Measurements from ENCODE around the gene CIROP.
"Not testable (repeated sequence)": the region's sequence is repeated elsewhere in the genome, so short reads cannot be mapped to it uniquely, and the experiment has no call there.

CIROP gene

GRCh38 chr14:23113431-23114119 lies 8.8 kb upstream of the CIROP start:
- DNase-seq: no peak

GRCh38 chr14:23112359-23113178 lies 7.8 kb upstream of the CIROP start:
- DNase-seq: no peak

- no peak for DNase-seq
Observed at GRCh38 chr14:23110579-23111365, 6.0 kb upstream of the CIROP start.

- DNase-seq: no peak
Observed at GRCh38 chr14:23109769-23110168, 5.0 kb upstream of the CIROP start.

- not testable (repeated sequence) for DNase-seq
Observed at GRCh38 chr14:23108169-23108568, 3.4 kb upstream of the CIROP start.

- DNase-seq: not testable (repeated sequence)
Observed at GRCh38 chr14:23107620-23108019, 2.8 kb upstream of the CIROP start.

GRCh38 chr14:23106747-23107045 lies 1.9 kb upstream of the CIROP start:
- DNase-seq: no peak

GRCh38 chr14:23105348-23105824 lies 597 bp upstream of the CIROP start:
- no peak for DNase-seq

GRCh38 chr14:23104070-23104590 lies 659 bp downstream of the CIROP start:
- no peak for DNase-seq

- DNase-seq: no peak
Observed at GRCh38 chr14:23103581-23103980, 1.2 kb downstream of the CIROP start.

- DNase-seq: no peak
Observed at GRCh38 chr14:23102801-23103200, 2.0 kb downstream of the CIROP start.

- DNase-seq: no peak
Observed at GRCh38 chr14:23101986-23102625, 2.7 kb downstream of the CIROP start.

GRCh38 chr14:23101213-23101970 lies 3.4 kb downstream of the CIROP start:
- DNase-seq: no peak

GRCh38 chr14:23099212-23099861 lies 5.5 kb downstream of the CIROP start:
- DNase-seq: no peak

GRCh38 chr14:23097786-23098185 lies 7.0 kb downstream of the CIROP start:
- no peak for DNase-seq

GRCh38 chr14:23095196-23096108 lies 9.3 kb downstream of the CIROP start, which contains the start of gene C14orf119:
TSS of gene C14orf119 (plus strand) at chr14:23095505. CDS start at chr14:23097659, 2,154 bp downstream.
- peak; percentile 99 for DNase-seq

- no peak for DNase-seq
Observed at GRCh38 chr14:23094666-23095195, 10.1 kb downstream of the CIROP start, which contains the start of gene ACIN1. TSS of gene ACIN1 (minus strand) at chr14:23095136. CDS start at chr14:23095112, 24 bp downstream.

GRCh38 chr14:23093991-23094665 lies 10.7 kb downstream of the CIROP start:
- DNase-seq: peak; percentile 75

- DNase-seq: no peak
Observed at GRCh38 chr14:23093526-23093925, 11.3 kb downstream of the CIROP start.

Data from activated naive CD4-positive, alpha-beta T cell treated with anti-CD3 and anti-CD28 coated beads, Interleukin-2, amount 50 U/mL, for 16 hours (primary cell).